DND-41 (cell line): ENCODE data around the gene PCDHGC5.

Source experiments
- ATAC-seq: fragments of 200-7000 bp; cut with Tn5 transposase; 3 replicates; pipeline ENCODE4 v1.9.1; 2021; ENCODE audit warnings: low read depth; ENCODE audit not compliant: insufficient read depth
- DNase-seq: peaks from one replicate; pipeline ENCODE4 v3.0.0-alpha.2; 2020
- H2AFZ ChIP-seq: 2 replicates; pipeline ENCODE4 v1.6.0; 2012; ENCODE audit warnings: low read depth, low read length
- H3K27ac ChIP-seq: 2 replicates; pipeline ENCODE4 v1.5.1; 2012; ENCODE audit warnings: low read length, inconsistent platforms
- H3K27me3 ChIP-seq: fragments of 200-600 bp; sonication (generic); 2 replicates; pipeline ENCODE4 v1.6.0; 2012; ENCODE audit warnings: low read length, mild to moderate bottlenecking, inconsistent platforms; ENCODE audit not compliant: insufficient read depth, poor library complexity
- H3K36me3 ChIP-seq: 2 replicates; pipeline ENCODE4 v1.5.1; 2012; ENCODE audit warnings: low read length, inconsistent platforms; ENCODE audit not compliant: insufficient read depth
- H3K4me1 ChIP-seq: 2 replicates; pipeline ENCODE4 v1.5.1; 2012; ENCODE audit warnings: mild to moderate bottlenecking, low read length; ENCODE audit not compliant: insufficient read depth
- H3K4me2 ChIP-seq: 2 replicates; pipeline ENCODE4 v1.6.0; 2012; ENCODE audit warnings: mild to moderate bottlenecking, moderate library complexity, low read length, inconsistent platforms; ENCODE audit not compliant: insufficient read depth
- H3K4me3 ChIP-seq, 2 experiments: fragments of 200-600 bp in 1 of 2; shearing (Covaris generic) in 1 of 2; 2 replicates each; pipeline ENCODE4 v1.5.1; 2012 to 2016; ENCODE audit warnings: inconsistent platforms in 2 of 2, low read length in 2 of 2, mild to moderate bottlenecking in 2 of 2, low read depth in 1 of 2, moderate library complexity in 1 of 2
- H3K79me2 ChIP-seq: 2 replicates; pipeline ENCODE4 v1.6.0; 2012; ENCODE audit warnings: low read length, inconsistent platforms; ENCODE audit not compliant: insufficient read depth
- H3K9ac ChIP-seq: 2 replicates; pipeline ENCODE4 v1.6.0; 2012; ENCODE audit warnings: low read depth, mild to moderate bottlenecking, inconsistent platforms, low read length, moderate library complexity
- H3K9me3 ChIP-seq: 2 replicates; pipeline ENCODE4 v1.5.1; 2012; ENCODE audit warnings: low read length, moderate library complexity, mild to moderate bottlenecking, inconsistent platforms; ENCODE audit not compliant: insufficient read depth, severe bottlenecking
- H4K20me1 ChIP-seq: 2 replicates; pipeline ENCODE4 v1.6.0; 2012; ENCODE audit warnings: low read length; ENCODE audit not compliant: insufficient read depth
- EZH2 ChIP-seq: IDR thresholded peaks from 3 replicates; pipeline ENCODE4 v1.6.1; 2012; ENCODE audit warnings: borderline replicate concordance, low read depth, mild to moderate bottlenecking, moderate library complexity, low read length, inconsistent platforms; ENCODE audit not compliant: severe bottlenecking
- TF ChIP-seq, protein P1 (sequence below): IDR thresholded peaks from 2 replicates; pipeline ENCODE4 v1.5.1; 2012; ENCODE audit warnings: borderline replicate concordance, low read length, moderate library complexity, mild to moderate bottlenecking; ENCODE audit not compliant: poor library complexity, severe bottlenecking; ENCODE audit errors: extremely low read depth

Gene PCDHGC5

DNA sequence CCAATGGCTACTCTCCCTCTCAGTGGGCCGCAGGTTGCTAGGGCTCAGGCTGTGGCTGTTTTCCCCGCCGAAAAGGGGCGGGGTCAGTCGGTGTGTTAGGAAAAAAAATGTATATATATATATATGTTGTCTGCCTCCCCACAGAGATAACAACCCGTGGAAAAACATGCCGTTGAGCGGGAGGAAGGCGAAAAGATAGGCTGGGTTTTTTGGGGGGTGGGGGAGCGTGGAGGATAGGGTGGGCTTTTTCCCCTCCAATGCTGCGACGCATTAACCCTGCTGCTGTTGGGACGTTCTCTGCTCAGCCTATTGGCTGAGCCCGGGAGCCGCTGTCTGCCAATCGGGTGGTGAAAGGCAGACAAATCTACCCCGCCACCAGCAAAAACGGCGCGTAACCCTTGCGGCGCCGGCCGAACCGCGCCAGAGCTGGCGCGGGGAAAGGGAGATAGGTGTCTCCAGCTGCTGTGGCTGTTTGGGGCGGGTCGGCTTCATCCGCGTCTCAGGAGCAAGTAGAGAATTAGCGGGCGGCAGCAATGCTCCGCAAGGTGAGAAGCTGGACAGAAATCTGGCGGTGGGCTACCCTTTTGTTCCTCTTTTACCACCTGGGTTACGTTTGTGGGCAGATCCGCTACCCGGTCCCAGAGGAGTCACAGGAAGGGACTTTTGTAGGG lies 4.1 kb upstream of the PCDHGC5 start, which contains the start of gene PCDHGC4:
Gene PCDHGC4, plus strand, starts transcription at position 390 of the 671 bp plus-strand sequence. Its CDS starts 144 bp downstream, at position 534.
- Histone ChIP-seq H3K27ac (no peak within 1 kb of the TSS), H3K4me3 (no peak within 1 kb of the TSS), H3K4me1 (no peaks in the 10 kb centered on the region), H3K36me3 (no peaks in the 10 kb centered on the region), H2AFZ (no peak within 1 kb of the TSS), H3K4me2 (no peak within 1 kb of the TSS), H4K20me1 (no peaks in the 10 kb centered on the region; the same call in 1 of the 2 replicates), H3K27me3 (no peaks in the 10 kb centered on the region), H3K9ac (no peak within 1 kb of the TSS), H3K9me3 (no peaks in the 10 kb centered on the region), H3K79me2 (no peaks in the 10 kb centered on the region)
- TF ChIP-seq EZH2 = no peak
- TF ChIP-seq, protein P1, sequence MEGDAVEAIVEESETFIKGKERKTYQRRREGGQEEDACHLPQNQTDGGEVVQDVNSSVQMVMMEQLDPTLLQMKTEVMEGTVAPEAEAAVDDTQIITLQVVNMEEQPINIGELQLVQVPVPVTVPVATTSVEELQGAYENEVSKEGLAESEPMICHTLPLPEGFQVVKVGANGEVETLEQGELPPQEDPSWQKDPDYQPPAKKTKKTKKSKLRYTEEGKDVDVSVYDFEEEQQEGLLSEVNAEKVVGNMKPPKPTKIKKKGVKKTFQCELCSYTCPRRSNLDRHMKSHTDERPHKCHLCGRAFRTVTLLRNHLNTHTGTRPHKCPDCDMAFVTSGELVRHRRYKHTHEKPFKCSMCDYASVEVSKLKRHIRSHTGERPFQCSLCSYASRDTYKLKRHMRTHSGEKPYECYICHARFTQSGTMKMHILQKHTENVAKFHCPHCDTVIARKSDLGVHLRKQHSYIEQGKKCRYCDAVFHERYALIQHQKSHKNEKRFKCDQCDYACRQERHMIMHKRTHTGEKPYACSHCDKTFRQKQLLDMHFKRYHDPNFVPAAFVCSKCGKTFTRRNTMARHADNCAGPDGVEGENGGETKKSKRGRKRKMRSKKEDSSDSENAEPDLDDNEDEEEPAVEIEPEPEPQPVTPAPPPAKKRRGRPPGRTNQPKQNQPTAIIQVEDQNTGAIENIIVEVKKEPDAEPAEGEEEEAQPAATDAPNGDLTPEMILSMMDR = no peak
- no peak for DNase-seq
- ATAC-seq = no peak

DNA sequence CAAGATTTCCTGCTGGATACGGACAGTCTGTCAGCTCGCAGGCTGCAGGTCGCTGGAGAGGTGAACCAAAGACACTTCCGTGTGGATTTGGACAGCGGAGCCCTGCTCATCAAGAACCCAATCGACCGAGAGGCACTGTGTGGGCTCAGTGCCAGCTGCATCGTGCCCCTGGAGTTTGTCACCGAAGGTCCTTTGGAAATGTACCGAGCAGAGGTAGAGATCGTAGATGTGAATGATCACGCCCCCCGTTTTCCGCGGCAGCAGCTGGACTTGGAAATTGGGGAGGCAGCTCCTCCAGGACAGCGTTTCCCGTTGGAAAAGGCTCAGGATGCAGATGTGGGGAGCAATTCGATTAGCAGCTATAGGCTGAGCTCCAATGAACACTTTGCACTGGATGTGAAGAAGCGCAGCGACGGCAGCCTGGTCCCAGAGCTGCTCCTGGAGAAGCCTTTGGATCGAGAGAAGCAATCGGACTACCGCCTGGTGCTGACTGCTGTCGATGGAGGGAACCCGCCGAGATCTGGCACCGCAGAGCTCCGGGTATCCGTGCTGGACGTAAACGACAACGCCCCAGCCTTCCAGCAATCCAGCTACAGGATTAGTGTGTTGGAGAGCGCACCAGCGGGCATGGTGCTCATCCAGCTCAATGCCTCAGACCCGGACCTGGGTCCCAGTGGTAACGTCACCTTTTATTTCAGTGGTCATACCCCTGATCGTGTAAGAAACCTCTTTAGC lies 3.4 kb upstream of the PCDHGC5 start:
- no peak overlapping the region for H3K27ac ChIP-seq
- H3K36me3 ChIP-seq = no peaks in the 10 kb centered on the region
- H3K4me2 ChIP-seq = no peak overlapping the region
- H4K20me1 ChIP-seq = no peaks in the 10 kb centered on the region; the same call in 1 of the 2 replicates
- no peak for ATAC-seq
- no peak overlapping the region for H3K9ac ChIP-seq
- no peaks in the 10 kb centered on the region for H3K27me3 ChIP-seq
- H3K9me3 ChIP-seq = no peaks in the 10 kb centered on the region
- DNase-seq = no peak
- H3K79me2 ChIP-seq = no peaks in the 10 kb centered on the region
- H2AFZ ChIP-seq = no peak overlapping the region
- H3K4me1 ChIP-seq = no peaks in the 10 kb centered on the region
- H3K4me3 ChIP-seq = no peak overlapping the region
- no peak for TF ChIP-seq EZH2
- TF ChIP-seq, protein P1 = no peak

DNA sequence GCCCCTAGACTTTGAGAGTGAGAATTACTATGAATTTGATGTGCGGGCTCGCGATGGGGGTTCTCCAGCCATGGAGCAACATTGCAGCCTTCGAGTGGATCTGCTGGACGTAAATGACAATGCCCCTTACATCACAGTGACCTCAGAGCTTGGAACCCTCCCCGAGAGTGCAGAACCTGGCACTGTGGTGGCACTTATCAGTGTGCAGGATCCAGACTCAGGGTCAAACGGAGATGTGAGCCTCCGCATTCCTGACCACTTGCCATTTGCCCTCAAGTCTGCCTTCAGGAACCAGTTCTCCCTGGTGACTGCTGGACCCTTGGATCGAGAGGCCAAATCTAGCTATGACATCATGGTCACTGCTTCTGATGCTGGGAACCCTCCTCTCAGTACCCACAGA lies 2.8 kb upstream of the PCDHGC5 start:
- H3K4me1 ChIP-seq = no peaks in the 10 kb centered on the region

More for the DNA sequence above, 2.8 kb upstream of the PCDHGC5 start:
- Histone ChIP-seq H3K4me3 (no peak overlapping the region), H3K9ac (no peak overlapping the region), H3K36me3 (no peaks in the 10 kb centered on the region), H3K9me3 (no peaks in the 10 kb centered on the region), H4K20me1 (no peaks in the 10 kb centered on the region; the same call in 1 of the 2 replicates), H2AFZ (no peak overlapping the region), H3K27me3 (no peaks in the 10 kb centered on the region), H3K79me2 (no peaks in the 10 kb centered on the region), H3K27ac (no peak overlapping the region), H3K4me2 (no peak overlapping the region)
- no peak for ATAC-seq
- TF ChIP-seq EZH2 = no peak
- TF ChIP-seq, protein P1 = no peak
- DNase-seq = no peak
